GM23338 (cell line): ENCODE data around the gene SH3BP5. TPM values are rescaled to one million over a fixed set of nuclear protein-coding genes. Genes with fewer than 3 reads are reported as not detected.
A peak's percentile ranks its signal among the peaks of the same experiment; 100 is the strongest.

Experiments used
- ATAC-seq: fragments of 200-7000 bp; cut with Tn5 transposase; 3 replicates; pipeline ENCODE4 v1.9.1; 2020
- DNase-seq: peaks from one replicate; pipeline ENCODE4 v3.0.0-alpha.2; 2015; ENCODE audit warnings: low spot score
- H2AFZ ChIP-seq: fragments of 200-600 bp; sonication (generic); 2 replicates; pipeline ENCODE4 v1.8.0; 2016; ENCODE audit warnings: antibody characterized with exemption, mild to moderate bottlenecking, moderate library complexity
- H3F3A ChIP-seq: fragments of 200-600 bp; sonication (generic); replicated peaks from 2 replicates; pipeline ENCODE4 v1.8.0; 2017; ENCODE audit warnings: antibody characterized with exemption, mixed run types, low read depth
- H3K27ac ChIP-seq: fragments of 200-600 bp; sonication (generic); 2 replicates; pipeline ENCODE4 v1.6.1; 2016; ENCODE audit warnings: low read depth
- H3K27me3 ChIP-seq: fragments of 200-600 bp; sonication (generic); 2 replicates; pipeline ENCODE4 v1.8.0; 2016; ENCODE audit warnings: mild to moderate bottlenecking, mixed run types, moderate library complexity; ENCODE audit not compliant: insufficient read depth
- H3K36me3 ChIP-seq: fragments of 200-600 bp; sonication (generic); 2 replicates; pipeline ENCODE4 v1.8.0; 2016; ENCODE audit warnings: mild to moderate bottlenecking; ENCODE audit not compliant: insufficient read depth
- H3K4me1 ChIP-seq: fragments of 200-600 bp; sonication (generic); 2 replicates; pipeline ENCODE4 v1.8.0; 2016; ENCODE audit warnings: mild to moderate bottlenecking, moderate library complexity; ENCODE audit not compliant: insufficient read depth
- H3K4me2 ChIP-seq: fragments of 200-600 bp; sonication (generic); 2 replicates; pipeline ENCODE4 v1.7.1; 2017; ENCODE audit warnings: mixed run types
- H3K4me3 ChIP-seq: fragments of 200-600 bp; sonication (generic); 2 replicates; pipeline ENCODE4 v1.6.1; 2016; ENCODE audit warnings: mixed run types
- H3K79me2 ChIP-seq: fragments of 200-600 bp; sonication (generic); replicated peaks from 2 replicates; pipeline ENCODE4 v1.8.0; 2017; ENCODE audit warnings: mild to moderate bottlenecking; ENCODE audit not compliant: insufficient read depth
- H3K9me2 ChIP-seq: fragments of 200-600 bp; sonication (generic); 2 replicates; pipeline ENCODE4 v1.8.0; 2017; ENCODE audit not compliant: insufficient read depth
- H4K20me1 ChIP-seq: fragments of 200-600 bp; sonication (generic); replicated peaks from 2 replicates; pipeline ENCODE4 v1.8.0; 2017; ENCODE audit warnings: mild to moderate bottlenecking; ENCODE audit not compliant: insufficient read depth
- H3K27ac Mint-ChIP-seq: 2 replicates; pipeline ENCODE4 v1.8.0; 2020; ENCODE audit warnings: inconsistent platforms, mild to moderate bottlenecking, moderate library complexity, mixed read lengths
- H3K27me3 Mint-ChIP-seq: 3 replicates; pipeline ENCODE4 v1.8.0; 2022; ENCODE audit warnings: low read depth, mild to moderate bottlenecking, moderate library complexity, mixed read lengths, inconsistent platforms; ENCODE audit not compliant: insufficient read depth, poor library complexity
- H3K36me3 Mint-ChIP-seq: 3 replicates; pipeline ENCODE4 v1.8.0; 2021; ENCODE audit warnings: low read depth, mild to moderate bottlenecking, inconsistent platforms, moderate library complexity, mixed read lengths
- H3K4me1 Mint-ChIP-seq: 3 replicates; pipeline ENCODE4 v1.8.0; 2020; ENCODE audit warnings: mild to moderate bottlenecking, inconsistent platforms, mixed read lengths
- H3K4me3 Mint-ChIP-seq: 3 replicates; pipeline ENCODE4 v1.8.0; 2021; ENCODE audit warnings: moderate library complexity, mild to moderate bottlenecking, inconsistent platforms, mixed read lengths
- H3K9me3 Mint-ChIP-seq: 3 replicates; pipeline ENCODE4 v1.8.0; 2020; ENCODE audit warnings: moderate library complexity, mild to moderate bottlenecking, inconsistent platforms, mixed read lengths
- CREB1 ChIP-seq: fragments of 250-450 bp; sonication (Bioruptor Pico); IDR thresholded peaks from 2 replicates; pipeline ENCODE4 v1.5.0; 2020; ENCODE audit warnings: low read depth, mild to moderate bottlenecking, moderate library complexity
- CTCF ChIP-seq, 2 experiments: fragments of 200-600 bp in 1 of 2; sonication (generic) in 1 of 2; conservative IDR thresholded peaks; 2 replicates each; pipeline versions ENCODE4 v1.5.1 to v1.6.1; 2016 to 2017; ENCODE audit warnings: antibody characterized with exemption in 2 of 2, low read depth in 2 of 2, mild to moderate bottlenecking in 2 of 2, moderate library complexity in 1 of 2
- ETS1 ChIP-seq: IDR thresholded peaks from 2 replicates; pipeline ENCODE4 v1.6.1; 2016; ENCODE audit warnings: antibody characterized with exemption
- EZH2 ChIP-seq: fragments of 200-600 bp; sonication (generic); IDR thresholded peaks from one replicate; pipeline ENCODE4 v1.8.0; 2017; ENCODE audit warnings: antibody characterized with exemption, mild to moderate bottlenecking, low read depth; ENCODE audit not compliant: unreplicated experiment
- EZH2phosphoT487 ChIP-seq: fragments of 200-600 bp; sonication (generic); IDR thresholded peaks from one replicate; pipeline ENCODE4 v1.8.1; 2018; ENCODE audit warnings: antibody characterized with exemption; ENCODE audit not compliant: unreplicated experiment
- JUNB ChIP-seq: IDR thresholded peaks from one replicate; pipeline ENCODE4 v1.6.1; 2016; ENCODE audit warnings: antibody characterized with exemption; ENCODE audit not compliant: unreplicated experiment
- NANOG ChIP-seq: IDR thresholded peaks from 2 replicates; pipeline ENCODE4 v1.6.1; 2016; ENCODE audit warnings: antibody characterized with exemption, borderline replicate concordance
- POLR2AphosphoS5 ChIP-seq: IDR thresholded peaks from 2 replicates; pipeline ENCODE4 v1.6.1; 2016; ENCODE audit warnings: antibody characterized with exemption, low read depth
- STAT1 ChIP-seq: IDR thresholded peaks from one replicate; pipeline ENCODE4 v1.6.1; 2016; ENCODE audit warnings: antibody characterized with exemption; ENCODE audit not compliant: unreplicated experiment
- ZNF114 ChIP-seq: fragments of 250-450 bp; sonication (Bioruptor Pico); IDR thresholded peaks from 2 replicates; pipeline ENCODE4 v1.5.0; 2020; ENCODE audit warnings: mild to moderate bottlenecking, moderate library complexity
- ZNF331 ChIP-seq: fragments of 250-450 bp; sonication (Bioruptor Pico); IDR thresholded peaks from 2 replicates; pipeline ENCODE4 v1.5.0; 2020; ENCODE audit warnings: low read depth, mild to moderate bottlenecking, moderate library complexity
- ZNF462 ChIP-seq: fragments of 250-450 bp; sonication (Bioruptor Pico); IDR thresholded peaks from 2 replicates; pipeline ENCODE4 v1.5.0; 2020; ENCODE audit warnings: mild to moderate bottlenecking, moderate library complexity
- polyA plus RNA-seq: library from polyadenylated mRNA; unstranded; fragments of >200 nt; fragmentation: Nextera tagmentation; extraction: Ambion mirVana; gene quantifications from 2 replicates; pipeline ENCODE4 v1.2.1, GENCODE V29; 2016
- total RNA-seq: library from RNA; depleted of rRNA; stranded (reverse); fragments of >200 nt; shearing (Covaris generic); gene quantifications from 2 replicates; pipeline ENCODE4 v1.2.3, GENCODE V29; 2014

SH3BP5 gene
- total and polyA plus RNA-seq, 2 experiments from 2014 or later: 5.8 to 9.1 TPM

GRCh38 chr3:15327941-15328340 is 4.4 kb downstream of the SH3BP5 start:
- Histone ChIP-seq H3K27ac (no peak overlapping the region), H3K4me2 (no peak overlapping the region), H3K4me3 (no peak overlapping the region), H3K27me3 (peaks cover 15% of the 10 kb centered on the region), H4K20me1 (no peaks in the 10 kb centered on the region), H2AFZ (no peak overlapping the region), H3K9me2 (no peaks in the 10 kb centered on the region), H3K36me3 (no peaks in the 10 kb centered on the region), H3K4me1 (peaks cover 33% of the 10 kb centered on the region), H3F3A (peaks cover 3% of the 10 kb centered on the region), H3K79me2 (0 out of 2 replicates have a peak, but pooled peaks cover 5% of the 10 kb centered on the region)
- ATAC-seq (no peak), DNase-seq (no peak)
- H3K4me1 Mint-ChIP-seq: peaks cover 55% of the 10 kb centered on the region
- no peak for TF ChIP-seq ETS1
- no peaks in the 10 kb centered on the region; the same call in 2 of the 3 replicates for H3K9me3 Mint-ChIP-seq
- H3K36me3 Mint-ChIP-seq: no peaks in the 10 kb centered on the region
- H3K27me3 Mint-ChIP-seq: peaks cover 11% of the 10 kb centered on the region
- H3K27ac Mint-ChIP-seq: no peak overlapping the region
- H3K4me3 Mint-ChIP-seq: no peak overlapping the region

DNA sequence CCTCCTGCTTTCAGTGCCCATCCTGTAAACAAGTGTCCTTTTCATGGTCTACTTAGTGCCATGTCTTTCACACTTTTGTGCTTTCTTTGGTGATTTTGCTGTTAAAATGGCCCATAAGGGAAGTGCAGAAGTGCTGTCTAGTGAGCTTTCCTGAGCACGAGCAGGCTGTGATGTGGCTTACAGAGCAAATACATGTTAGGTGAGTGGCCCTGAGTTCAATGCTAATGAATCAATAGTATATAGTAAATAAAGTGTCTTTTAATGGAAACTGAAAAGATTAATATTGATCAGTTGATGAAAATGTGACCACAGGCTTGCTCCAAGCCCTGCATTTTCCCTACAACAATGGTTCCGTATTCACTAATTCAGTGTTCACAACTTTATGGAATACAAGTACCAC is 5.7 kb downstream of the SH3BP5 start:
- Histone ChIP-seq H3K4me3 (no peak overlapping the region), H3K4me2 (no peak overlapping the region), H4K20me1 (no peaks in the 10 kb centered on the region), H3F3A (no peaks in the 10 kb centered on the region), H3K27me3 (peaks cover 10% of the 10 kb centered on the region), H2AFZ (no peak overlapping the region), H3K36me3 (no peaks in the 10 kb centered on the region), H3K27ac (0 out of 2 replicates have a peak overlapping the region, but pooled peaks have one; percentile 69), H3K9me2 (no peaks in the 10 kb centered on the region), H3K4me1 (peaks cover 32% of the 10 kb centered on the region), H3K79me2 (0 out of 2 replicates have a peak, but pooled peaks cover 5% of the 10 kb centered on the region)
- DNase-seq (no peak), ATAC-seq (no peak)
- H3K4me1 Mint-ChIP-seq: peaks cover 51% of the 10 kb centered on the region
- no peaks in the 10 kb centered on the region for H3K36me3 Mint-ChIP-seq
- peaks cover 5% of the 10 kb centered on the region for H3K27me3 Mint-ChIP-seq
- no peak overlapping the region for H3K27ac Mint-ChIP-seq
- H3K9me3 Mint-ChIP-seq: no peaks in the 10 kb centered on the region; the same call in 2 of the 3 replicates
- no peak overlapping the region for H3K4me3 Mint-ChIP-seq
- TF ChIP-seq CREB1: no peak
- no peak for TF ChIP-seq ZNF114
- no peak for TF ChIP-seq ZNF462 (CRISPR knock-in tag)
- TF ChIP-seq POLR2AphosphoS5: no peak
- no peak for TF ChIP-seq JUNB
- no peak for TF ChIP-seq NANOG
- TF ChIP-seq EZH2: no peak
- TF ChIP-seq ETS1: no peak
- TF ChIP-seq CTCF (conservative IDR thresholded peaks at IDR 0.05; ENCODE audit: low read depth in 2 of 2): no peak
- no peak for TF ChIP-seq ZNF331 (CRISPR knock-in tag)
- no peak for TF ChIP-seq STAT1
- TF ChIP-seq EZH2phosphoT487: no peak
